Measurements from ENCODE around the gene FZD7. TPM values are rescaled to one million over a fixed set of nuclear protein-coding genes. Genes with fewer than 3 reads are reported as not detected.

Gene FZD7
- total RNA-seq, 1 experiment from 2014 or later: 14.6 TPM

DNA sequence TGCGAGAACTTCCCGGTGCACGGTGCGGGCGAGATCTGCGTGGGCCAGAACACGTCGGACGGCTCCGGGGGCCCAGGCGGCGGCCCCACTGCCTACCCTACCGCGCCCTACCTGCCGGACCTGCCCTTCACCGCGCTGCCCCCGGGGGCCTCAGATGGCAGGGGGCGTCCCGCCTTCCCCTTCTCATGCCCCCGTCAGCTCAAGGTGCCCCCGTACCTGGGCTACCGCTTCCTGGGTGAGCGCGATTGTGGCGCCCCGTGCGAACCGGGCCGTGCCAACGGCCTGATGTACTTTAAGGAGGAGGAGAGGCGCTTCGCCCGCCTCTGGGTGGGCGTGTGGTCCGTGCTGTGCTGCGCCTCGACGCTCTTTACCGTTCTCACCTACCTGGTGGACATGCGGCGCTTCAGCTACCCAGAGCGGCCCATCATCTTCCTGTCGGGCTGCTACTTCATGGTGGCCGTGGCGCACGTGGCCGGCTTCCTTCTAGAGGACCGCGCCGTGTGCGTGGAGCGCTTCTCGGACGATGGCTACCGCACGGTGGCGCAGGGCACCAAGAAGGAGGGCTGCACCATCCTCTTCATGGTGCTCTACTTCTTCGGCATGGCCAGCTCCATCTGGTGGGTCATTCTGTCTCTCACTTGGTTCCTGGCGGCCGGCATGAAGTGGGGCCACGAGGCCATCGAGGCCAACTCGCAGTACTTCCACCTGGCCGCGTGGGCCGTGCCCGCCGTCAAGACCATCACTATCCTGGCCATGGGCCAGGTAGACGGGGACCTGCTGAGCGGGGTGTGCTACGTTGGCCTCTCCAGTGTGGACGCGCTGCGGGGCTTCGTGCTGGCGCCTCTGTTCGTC is 1.7 kb downstream of the FZD7 start:
- Histone ChIP-seq H3K27ac (ENCODE audit: low read depth, low read length) (peak overlapping the region; percentile 86; the same call in 1 of the 2 replicates), H3K36me3 (ENCODE audit: control insufficient read depth in 1 of 2, insufficient read depth in 2 of 2, low read length in 2 of 2) (no peaks in the 10 kb centered on the region), H3K4me2 (ENCODE audit: low read length) (peak overlapping the region; percentile 89), H4K20me1 (ENCODE audit: insufficient read depth) (no peaks in the 10 kb centered on the region), H2AFZ (ENCODE audit: low read depth, low read length, poor library complexity, severe bottlenecking) (no peak overlapping the region), H3K4me1 (ENCODE audit: control insufficient read depth in 1 of 2, insufficient read depth in 2 of 2, low read length in 2 of 2) (peaks cover 30 to 38% of the 10 kb centered on the region in 2 experiments), H3K9me3 (ENCODE audit: control insufficient read depth in 1 of 2, insufficient read depth in 1 of 2, low read depth in 1 of 2, low read length in 2 of 2) (no peaks in the 10 kb centered on the region), H3K27me3 (ENCODE audit: insufficient read depth, low read length) (no peaks in the 10 kb centered on the region), H3K4me3 (replicated peaks in 1 of 2; ENCODE audit: low read depth in 1 of 2, low read length in 2 of 2) (0 out of 4 replicates have a peak overlapping the region, but pooled peaks of 1 of the 2 experiments have one; percentile 72), H3K9me2 (ENCODE audit: insufficient read depth) (no peaks in the 10 kb centered on the region), H3K9ac (ENCODE audit: low read length) (no peak overlapping the region), H3K79me2 (ENCODE audit: insufficient read depth, low read length) (no peaks in the 10 kb centered on the region)
- TF ChIP-seq EZH2phosphoT487 (IDR thresholded peaks at IDR 0.05; ENCODE audit: borderline replicate concordance) (no peak), RAD21 (IDR thresholded peaks at IDR 0.05; ENCODE audit: low read depth) (no peak)
- ChIA-PET CTCF (no interaction called here), POLR2A (no interaction called here), RAD21 (ENCODE audit: low non-redundant PET in 1 of 2, low total read pairs in 2 of 2, uncharacterized antibody in 2 of 2, unreplicated experiment in 2 of 2) (no interaction called here)
- intact Hi-C loops (cut with micrococcal nuclease): no loop called here
- no peak for ATAC-seq
- BruUV-seq (replicated peaks): no TSS peak
- DNase-seq (ENCODE audit: low read depth, low spot score): no peak

DNA sequence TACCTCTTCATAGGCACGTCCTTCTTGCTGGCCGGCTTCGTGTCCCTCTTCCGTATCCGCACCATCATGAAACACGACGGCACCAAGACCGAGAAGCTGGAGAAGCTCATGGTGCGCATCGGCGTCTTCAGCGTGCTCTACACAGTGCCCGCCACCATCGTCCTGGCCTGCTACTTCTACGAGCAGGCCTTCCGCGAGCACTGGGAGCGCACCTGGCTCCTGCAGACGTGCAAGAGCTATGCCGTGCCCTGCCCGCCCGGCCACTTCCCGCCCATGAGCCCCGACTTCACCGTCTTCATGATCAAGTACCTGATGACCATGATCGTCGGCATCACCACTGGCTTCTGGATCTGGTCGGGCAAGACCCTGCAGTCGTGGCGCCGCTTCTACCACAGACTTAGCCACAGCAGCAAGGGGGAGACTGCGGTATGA is 2.3 kb downstream of the FZD7 start:
- H3K27me3 ChIP-seq (ENCODE audit: insufficient read depth, low read length): no peaks in the 10 kb centered on the region
- H3K9me2 ChIP-seq (ENCODE audit: insufficient read depth): no peaks in the 10 kb centered on the region
- ATAC-seq (no peak), DNase-seq (ENCODE audit: low read depth, low spot score) (no peak)
- H3K79me2 ChIP-seq (ENCODE audit: insufficient read depth, low read length): no peaks in the 10 kb centered on the region
- H2AFZ ChIP-seq (ENCODE audit: low read depth, low read length, poor library complexity, severe bottlenecking): no peak overlapping the region
- H4K20me1 ChIP-seq (ENCODE audit: insufficient read depth): no peaks in the 10 kb centered on the region
- ChIA-PET POLR2A (no interaction called here), RAD21 (ENCODE audit: low non-redundant PET in 1 of 2, low total read pairs in 2 of 2, uncharacterized antibody in 2 of 2, unreplicated experiment in 2 of 2) (no interaction called here), CTCF (no interaction called here)
- intact Hi-C loops (cut with micrococcal nuclease): no loop called here
- H3K4me3 ChIP-seq (replicated peaks in 1 of 2; ENCODE audit: low read depth in 1 of 2, low read length in 2 of 2): no peak overlapping the region
- no peaks in the 10 kb centered on the region for H3K36me3 ChIP-seq (ENCODE audit: control insufficient read depth in 1 of 2, insufficient read depth in 2 of 2, low read length in 2 of 2)
- H3K9ac ChIP-seq (ENCODE audit: low read length): no peak overlapping the region
- BruUV-seq (replicated peaks): no TSS peak
- peaks cover 30 to 38% of the 10 kb centered on the region in 2 experiments for H3K4me1 ChIP-seq (ENCODE audit: control insufficient read depth in 1 of 2, insufficient read depth in 2 of 2, low read length in 2 of 2)
- no peak overlapping the region for H3K4me2 ChIP-seq (ENCODE audit: low read length)
- H3K27ac ChIP-seq (ENCODE audit: low read depth, low read length): no peak overlapping the region
- H3K9me3 ChIP-seq (ENCODE audit: control insufficient read depth in 1 of 2, insufficient read depth in 1 of 2, low read depth in 1 of 2, low read length in 2 of 2): no peaks in the 10 kb centered on the region
- TF ChIP-seq TCF7L2 (IDR thresholded peaks at IDR 0.05; ENCODE audit: borderline replicate concordance, extremely low read depth, insufficient read depth, insufficient read length) (no peak), SIN3A (IDR thresholded peaks at IDR 0.05; ENCODE audit: low read depth) (no peak), JUND (IDR thresholded peaks at IDR 0.05) (no peak), CBX3 (IDR thresholded peaks at IDR 0.05; ENCODE audit: low read depth) (no peak), POLR2AphosphoS5 (IDR thresholded peaks at IDR 0.05; ENCODE audit: low read depth, low read length) (no peak), FOSL1 (IDR thresholded peaks at IDR 0.05; ENCODE audit: low read depth) (no peak), REST (IDR thresholded peaks at IDR 0.05; ENCODE audit: low read depth) (no peak), RAD21 (IDR thresholded peaks at IDR 0.05; ENCODE audit: low read depth) (no peak), POLR2A (IDR thresholded peaks at IDR 0.05; ENCODE audit: borderline replicate concordance, extremely low read depth, insufficient read depth, insufficient read length) (no peak), YY1 (IDR thresholded peaks at IDR 0.05; ENCODE audit: extremely low read depth, insufficient replicate concordance, low read depth, low read length) (no peak), EZH2phosphoT487 (IDR thresholded peaks at IDR 0.05; ENCODE audit: borderline replicate concordance) (no peak), ELF1 (IDR thresholded peaks at IDR 0.05; ENCODE audit: borderline replicate concordance, low read depth) (no peak)
- TF ChIP-seq, protein P1, sequence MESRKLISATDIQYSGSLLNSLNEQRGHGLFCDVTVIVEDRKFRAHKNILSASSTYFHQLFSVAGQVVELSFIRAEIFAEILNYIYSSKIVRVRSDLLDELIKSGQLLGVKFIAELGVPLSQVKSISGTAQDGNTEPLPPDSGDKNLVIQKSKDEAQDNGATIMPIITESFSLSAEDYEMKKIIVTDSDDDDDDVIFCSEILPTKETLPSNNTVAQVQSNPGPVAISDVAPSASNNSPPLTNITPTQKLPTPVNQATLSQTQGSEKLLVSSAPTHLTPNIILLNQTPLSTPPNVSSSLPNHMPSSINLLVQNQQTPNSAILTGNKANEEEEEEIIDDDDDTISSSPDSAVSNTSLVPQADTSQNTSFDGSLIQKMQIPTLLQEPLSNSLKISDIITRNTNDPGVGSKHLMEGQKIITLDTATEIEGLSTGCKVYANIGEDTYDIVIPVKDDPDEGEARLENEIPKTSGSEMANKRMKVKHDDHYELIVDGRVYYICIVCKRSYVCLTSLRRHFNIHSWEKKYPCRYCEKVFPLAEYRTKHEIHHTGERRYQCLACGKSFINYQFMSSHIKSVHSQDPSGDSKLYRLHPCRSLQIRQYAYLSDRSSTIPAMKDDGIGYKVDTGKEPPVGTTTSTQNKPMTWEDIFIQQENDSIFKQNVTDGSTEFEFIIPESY (IDR thresholded peaks at IDR 0.05; ENCODE audit: extremely low read depth, insufficient replicate concordance, low read length): no peak
- TF ChIP-seq, protein P2, sequence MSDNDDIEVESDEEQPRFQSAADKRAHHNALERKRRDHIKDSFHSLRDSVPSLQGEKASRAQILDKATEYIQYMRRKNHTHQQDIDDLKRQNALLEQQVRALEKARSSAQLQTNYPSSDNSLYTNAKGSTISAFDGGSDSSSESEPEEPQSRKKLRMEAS (IDR thresholded peaks at IDR 0.05): no peak

Measured in HCT116 (cell line).